GM12878 (cell line): ENCODE data around the gene KCNK1.

Experiments
- CEBPB ChIP-seq, 2 experiments: fragments of 150-350 bp in 1 of 2; IDR thresholded peaks; 2 replicates each; pipeline ENCODE4 v1.6.1; 2012 to 2014; ENCODE audit warnings: low read depth in 2 of 2, low read length in 2 of 2, borderline replicate concordance in 1 of 2, inconsistent platforms in 1 of 2
- CTCF ChIP-seq, 3 experiments: IDR thresholded peaks in 2 of 3; conservative IDR thresholded peaks in 1 of 3; 2 replicates each; pipeline ENCODE4 v1.5.1; 2011; ENCODE audit warnings: low read depth in 3 of 3, low read length in 3 of 3, mild to moderate bottlenecking in 3 of 3, control low read depth in 2 of 3, moderate library complexity in 2 of 3, inconsistent platforms in 1 of 3, mixed read lengths in 1 of 3; ENCODE audit not compliant: control insufficient read depth in 2 of 3, insufficient read depth in 1 of 3; ENCODE audit errors: extremely low read depth in 1 of 3
- EP300 ChIP-seq, 2 experiments: fragments of 150-350 bp in 1 of 2; IDR thresholded peaks; 2 replicates each; pipeline ENCODE4 v1.6.1; 2011 to 2012; ENCODE audit warnings: low read depth in 2 of 2, low read length in 2 of 2, borderline replicate concordance in 1 of 2, improper control_type of control experiment in 1 of 2, inconsistent platforms in 1 of 2; ENCODE audit not compliant: control insufficient read depth in 1 of 2
- RFX5 ChIP-seq: IDR thresholded peaks from 2 replicates; pipeline ENCODE4 v1.6.1; 2011; ENCODE audit warnings: low read depth, low read length, improper control_type of control experiment
- SMARCA5 ChIP-seq: fragments of 450-650 bp; IDR thresholded peaks from 2 replicates; pipeline ENCODE4 v1.6.1; 2017; ENCODE audit warnings: mild to moderate bottlenecking
- ZNF274 ChIP-seq: IDR thresholded peaks from one replicate; pipeline ENCODE4 v1.8.0; 2011; ENCODE audit not compliant: insufficient read length, insufficient read depth

GRCh38 chr1:233721004-233721595 is 107.2 kb downstream of the KCNK1 start:
- TF ChIP-seq EP300 (IDR thresholded peaks at IDR 0.05; ENCODE audit: borderline replicate concordance in 1 of 2, control insufficient read depth in 1 of 2, low read depth in 2 of 2, low read length in 2 of 2) (no peak), SMARCA5 (no peak), CTCF (IDR thresholded peaks at IDR 0.05 in 2 of 3, conservative IDR thresholded peaks at IDR 0.05 in 1 of 3; ENCODE audit: control insufficient read depth in 2 of 3, extremely low read depth in 1 of 3, insufficient read depth in 1 of 3, low read depth in 3 of 3, low read length in 3 of 3) (no peak), ZNF274 (no peak), CEBPB (IDR thresholded peaks at IDR 0.05; ENCODE audit: borderline replicate concordance in 1 of 2, low read depth in 2 of 2, low read length in 2 of 2) (no peak), RFX5 (no peak)
